Pulmonary artery endothelial cell (primary cell): ENCODE results near the gene ABCD1. TPM values are rescaled to one million over a fixed set of nuclear protein-coding genes. Genes with fewer than 3 reads are reported as not detected.
"Not testable (repeated sequence)": the region's sequence is repeated elsewhere in the genome, so short reads cannot be mapped to it uniquely, and the experiment has no call there.

ENCODE experiments used
- DNase-seq: peaks from one replicate; pipeline ENCODE4 v3.0.0-alpha.2; 2011; ENCODE audit warnings: low read depth, low spot score
- total RNA-seq: library from RNA; depleted of rRNA; stranded (reverse); fragments of >200 nt; gene quantifications from 2 replicates; pipeline ENCODE4 v1.2.3, GENCODE V29; 2014

The ABCD1 gene
- 9.5 and 9.6 TPM in 2 replicates for total RNA-seq

- peak; percentile 45 for DNase-seq
These were observed at the start of gene ABCD1, which contains the start of gene BCAP31 for GRCh38 chrX:153724252-153725038. ABCD1 (plus strand) TSS chrX:153724856; CDS start chrX:153725267, 411 bp downstream. BCAP31 (minus strand) TSS chrX:153724387; CDS start chrX:153723244, 1,143 bp downstream.

DNA sequence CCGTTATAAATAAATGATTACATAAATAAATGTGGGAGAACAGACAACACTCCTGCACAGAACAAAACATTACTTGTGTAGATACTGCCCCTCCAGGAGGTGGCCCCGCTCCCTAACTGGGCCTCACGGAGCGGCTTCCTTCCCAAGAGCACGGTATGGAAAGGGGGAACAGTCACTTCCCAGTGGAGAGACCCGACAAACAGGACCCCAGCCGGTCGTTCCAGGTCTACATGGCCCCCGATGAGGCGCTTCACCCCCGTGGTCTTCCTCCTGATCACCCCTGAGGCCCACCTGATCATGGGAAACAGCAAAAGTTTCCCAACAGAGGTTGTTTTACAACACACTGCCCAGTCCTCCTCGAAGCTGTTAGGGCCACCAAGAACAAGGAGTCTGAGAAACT lies 43.5 kb upstream of the ABCD1 start:
- DNase-seq: no peak

- not testable (repeated sequence) for DNase-seq
These were observed 41.2 kb upstream of the ABCD1 start for GRCh38 chrX:153683486-153683885.

- no peak for DNase-seq
These were observed 40.0 kb upstream of the ABCD1 start for GRCh38 chrX:153684467-153685155.

DNA sequence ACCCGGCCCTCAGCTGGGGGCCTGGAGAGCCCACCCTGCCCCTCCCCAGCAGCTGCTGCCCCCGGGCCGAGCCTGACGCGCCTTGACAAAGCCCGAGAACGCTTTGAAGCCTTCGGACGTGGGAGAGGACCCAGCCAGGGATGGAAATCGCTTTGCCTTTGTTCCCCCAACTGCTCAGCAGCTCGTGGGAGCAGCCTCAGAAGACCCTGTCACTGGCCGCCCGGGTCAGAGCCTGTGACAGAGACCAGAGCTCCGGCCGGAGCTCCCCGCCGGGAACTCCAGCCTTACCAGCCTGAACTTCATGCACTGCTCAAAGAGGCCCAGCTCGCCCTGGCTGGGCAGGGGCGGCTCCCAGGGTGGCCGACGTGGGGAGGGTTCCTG lies 39.5 kb upstream of the ABCD1 start:
- no peak for DNase-seq

- DNase-seq: no peak
These were observed 38.6 kb upstream of the ABCD1 start for GRCh38 chrX:153685751-153686696.

DNA sequence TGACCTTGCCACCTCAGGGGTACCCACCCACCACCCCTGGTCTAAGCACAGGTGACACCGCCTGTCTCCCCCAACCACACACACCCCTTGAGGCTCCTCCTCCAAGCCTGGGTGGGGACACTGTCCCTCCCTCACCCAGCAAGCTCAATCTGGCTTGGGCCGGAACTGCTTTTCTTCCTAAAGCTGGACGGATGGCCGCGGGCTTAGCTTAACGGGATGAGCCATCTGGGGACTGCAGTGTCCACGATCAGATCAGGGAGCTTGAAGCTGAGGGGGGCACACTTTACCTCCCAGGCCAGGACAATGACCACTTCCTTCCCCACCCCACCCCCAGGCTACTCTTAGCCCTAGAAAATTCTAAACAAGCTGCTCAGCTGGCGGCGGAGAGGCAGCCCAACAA lies 37.9 kb upstream of the ABCD1 start:
- no peak for DNase-seq

DNA sequence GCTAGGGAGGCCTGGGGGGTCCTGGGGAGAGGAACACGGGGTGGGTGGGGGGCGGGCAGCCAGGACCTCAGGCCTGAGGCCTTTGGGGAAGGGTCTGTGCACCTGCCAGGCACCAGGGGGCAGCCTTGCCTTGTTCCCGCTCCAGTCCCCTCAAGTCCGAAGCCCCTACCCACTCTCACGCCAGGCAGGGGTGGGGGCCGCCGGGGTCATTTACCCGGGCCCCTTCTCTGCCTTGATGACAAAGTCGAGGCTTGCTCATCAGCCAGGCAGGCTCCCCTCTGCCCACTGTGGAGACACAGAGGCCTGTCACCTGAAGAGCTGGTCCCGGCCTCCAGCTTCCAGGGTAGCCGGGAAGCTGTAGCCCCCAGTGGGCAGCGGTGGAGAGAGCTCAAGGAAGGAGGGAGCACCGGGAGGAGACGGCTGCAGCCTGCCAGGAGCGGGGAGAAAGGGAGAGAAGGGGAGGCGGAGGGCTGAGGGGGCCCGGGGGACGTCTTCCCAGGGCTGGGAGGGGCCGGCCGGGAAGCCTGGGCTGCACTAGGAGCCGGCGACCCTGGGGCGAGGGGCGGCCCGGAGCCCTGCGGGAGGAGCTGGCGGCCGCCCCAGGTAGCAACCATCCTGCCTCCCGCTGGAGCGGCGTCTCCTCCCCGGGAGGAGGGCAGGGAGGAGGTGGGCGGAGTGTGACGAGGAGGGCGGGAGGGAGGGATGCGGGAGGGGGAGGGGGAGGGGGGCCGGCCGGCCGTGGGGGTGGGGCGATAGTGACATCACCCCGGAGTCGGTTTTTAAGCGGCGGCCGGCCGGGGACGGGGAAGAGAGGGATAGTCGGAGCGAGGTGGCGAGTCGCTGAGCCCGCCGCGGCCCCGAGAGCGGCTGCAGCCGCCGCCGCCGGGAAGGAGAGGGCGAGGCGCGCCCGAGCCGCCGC lies 37.3 kb upstream of the ABCD1 start, which contains the start of gene SLC6A8:
TSS of gene SLC6A8 (plus strand) at position 806 of the 919 bp plus-strand sequence. CDS start 649 bp downstream, outside the sequence.
- DNase-seq: no peak

GRCh38 chrX:153688071-153688470 lies 36.6 kb upstream of the ABCD1 start:
- DNase-seq: no peak

- no peak for DNase-seq
These were observed 36.1 kb upstream of the ABCD1 start for GRCh38 chrX:153688506-153688905.

DNA sequence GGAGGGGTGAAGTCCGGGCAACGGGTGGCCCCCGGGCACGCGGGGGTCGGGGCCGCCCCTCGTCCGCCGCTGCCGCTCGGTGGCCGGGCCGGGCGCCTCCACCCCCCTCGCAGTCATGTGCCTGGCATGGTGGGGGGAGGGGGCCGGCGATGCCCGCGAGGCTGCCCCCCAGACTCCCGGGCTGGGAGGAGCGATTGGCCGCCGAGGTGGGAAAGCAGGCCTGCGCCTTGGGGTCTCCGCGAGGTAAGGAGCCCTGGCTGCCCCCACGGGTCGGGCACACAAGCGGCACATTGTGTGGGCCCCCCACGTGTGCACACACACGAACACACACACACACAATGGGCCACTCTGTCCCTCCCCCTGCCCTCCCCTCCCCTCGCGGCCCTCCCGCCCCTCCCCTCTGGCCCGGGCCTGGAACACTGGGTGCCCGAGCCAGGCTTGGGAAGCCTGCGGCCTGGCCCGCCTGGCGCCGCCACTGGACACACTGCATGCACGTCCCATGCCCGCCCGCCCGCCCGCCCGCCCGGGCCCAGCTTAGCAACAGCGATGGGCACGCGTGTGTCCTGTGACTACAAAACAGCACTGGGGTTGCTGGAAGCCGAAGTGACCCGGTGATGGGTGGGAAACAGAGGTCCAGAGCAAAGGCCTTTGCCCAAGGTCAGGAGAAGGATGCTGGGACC lies 35.6 kb upstream of the ABCD1 start:
- DNase-seq: no peak

- no peak for DNase-seq
These were observed 34.8 kb upstream of the ABCD1 start for GRCh38 chrX:153689654-153690465.

- DNase-seq: no peak
These were observed 34.2 kb upstream of the ABCD1 start for GRCh38 chrX:153690466-153690865.

GRCh38 chrX:153691032-153691827 lies 33.4 kb upstream of the ABCD1 start:
- not testable (repeated sequence) for DNase-seq

DNA sequence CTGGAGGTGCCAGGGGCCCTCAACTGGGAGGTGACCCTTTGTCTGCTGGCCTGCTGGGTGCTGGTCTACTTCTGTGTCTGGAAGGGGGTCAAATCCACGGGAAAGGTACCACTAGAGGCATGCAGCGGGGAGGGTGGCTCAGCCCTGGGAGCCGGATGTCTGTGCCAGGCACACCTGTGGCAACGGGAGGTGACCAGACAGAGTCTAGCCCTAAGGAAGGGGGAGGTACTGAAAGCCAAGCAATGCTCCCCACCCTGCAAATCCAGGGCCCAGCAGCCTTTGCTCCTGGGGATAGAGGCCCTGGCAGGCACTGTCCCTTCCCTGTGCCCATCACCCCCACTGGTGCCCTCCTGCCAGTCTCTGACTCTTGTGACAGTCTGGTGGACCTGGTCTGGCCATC lies 32.7 kb upstream of the ABCD1 start:
- no peak for DNase-seq

DNA sequence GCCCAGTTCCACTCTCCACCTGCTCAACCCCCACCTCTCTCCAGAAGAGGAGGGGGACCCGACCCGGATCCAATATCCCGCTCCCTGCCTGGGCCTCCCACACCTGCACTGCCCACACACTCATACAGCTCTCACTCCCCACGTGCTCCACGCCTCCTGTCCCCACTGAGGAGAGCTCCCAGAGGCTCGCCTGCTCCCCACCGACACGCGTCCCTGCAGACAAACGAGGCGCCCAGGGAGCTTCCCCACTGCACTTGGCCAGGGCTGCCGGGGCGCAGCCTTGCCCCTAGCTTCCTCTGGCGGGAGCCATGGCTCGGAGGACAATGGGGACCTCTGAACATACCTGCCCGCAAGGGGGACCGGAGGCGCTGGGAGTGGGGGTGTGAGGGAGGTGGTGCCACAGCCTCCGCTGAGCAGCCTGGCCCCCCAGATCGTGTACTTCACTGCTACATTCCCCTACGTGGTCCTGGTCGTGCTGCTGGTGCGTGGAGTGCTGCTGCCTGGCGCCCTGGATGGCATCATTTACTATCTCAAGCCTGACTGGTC lies 32.0 kb upstream of the ABCD1 start:
- DNase-seq: no peak

DNA sequence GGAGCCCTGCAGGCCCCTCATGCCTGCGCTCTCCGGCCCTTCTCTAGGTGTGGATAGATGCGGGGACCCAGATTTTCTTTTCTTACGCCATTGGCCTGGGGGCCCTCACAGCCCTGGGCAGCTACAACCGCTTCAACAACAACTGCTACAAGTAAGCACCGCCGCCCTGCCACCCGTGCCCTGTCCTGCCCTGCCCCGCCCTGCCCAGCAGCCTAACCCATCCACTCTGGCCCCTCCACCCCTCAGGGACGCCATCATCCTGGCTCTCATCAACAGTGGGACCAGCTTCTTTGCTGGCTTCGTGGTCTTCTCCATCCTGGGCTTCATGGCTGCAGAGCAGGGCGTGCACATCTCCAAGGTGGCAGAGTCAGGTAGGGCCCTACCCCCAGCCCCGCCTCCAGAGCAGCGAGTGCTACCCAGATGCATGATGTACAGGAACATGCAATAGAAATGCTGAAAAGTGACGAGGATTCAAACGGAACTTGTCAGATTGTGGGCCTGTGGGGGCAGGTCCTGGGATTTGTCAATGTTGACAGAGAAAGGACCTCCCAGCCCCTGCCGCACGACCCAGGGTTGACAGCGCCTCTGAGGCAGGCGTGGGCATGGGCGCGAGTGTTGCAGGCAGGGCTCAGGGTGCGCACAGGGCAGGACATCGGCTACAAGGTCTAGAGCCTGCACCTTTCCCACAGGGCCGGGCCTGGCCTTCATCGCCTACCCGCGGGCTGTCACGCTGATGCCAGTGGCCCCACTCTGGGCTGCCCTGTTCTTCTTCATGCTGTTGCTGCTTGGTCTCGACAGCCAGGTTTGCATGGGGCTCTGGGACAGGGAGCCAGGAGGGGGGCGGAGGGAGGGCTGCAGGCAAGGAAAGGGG lies 31.2 kb upstream of the ABCD1 start:
- DNase-seq: no peak
